HG03066 (cell line): Measurements from ENCODE around the gene SKIC2.
"Not testable (repeated sequence)": the region's sequence is repeated elsewhere in the genome, so short reads cannot be mapped to it uniquely, and the experiment has no call there.

Experiments
- ATAC-seq: cut with Tn5 transposase; IDR thresholded peaks from one replicate; pipeline ENCODE4 v1.9.1; 2021; ENCODE audit warnings: low read depth; ENCODE audit not compliant: unreplicated experiment

SKIC2 gene

GRCh38 chr6:31968791-31969711 is 10.1 kb downstream of the SKIC2 start:
- no peak for ATAC-seq

- no peak for ATAC-seq
Measured at GRCh38 chr6:31969712-31970603, 11.0 kb downstream of the SKIC2 start.

GRCh38 chr6:31970604-31971271 is 11.8 kb downstream of the SKIC2 start:
- ATAC-seq = no peak

- no peak for ATAC-seq
Measured at GRCh38 chr6:31971279-31971992, 12.5 kb downstream of the SKIC2 start.

- peak; percentile 87 for ATAC-seq
Measured at GRCh38 chr6:31971993-31972708, 13.2 kb downstream of the SKIC2 start, which contains the start of gene DXO. DXO (minus strand) TSS chr6:31972138; CDS start chr6:31971675, 463 bp downstream.

- no peak for ATAC-seq
Measured at GRCh38 chr6:31972709-31973350, 13.9 kb downstream of the SKIC2 start.

- not testable (repeated sequence) for ATAC-seq
Measured at GRCh38 chr6:31976065-31976464, 17.1 kb downstream of the SKIC2 start.

GRCh38 chr6:31977816-31978431 is 18.9 kb downstream of the SKIC2 start:
- ATAC-seq = no peak

GRCh38 chr6:31978831-31979230 is 19.9 kb downstream of the SKIC2 start:
- no peak for ATAC-seq

GRCh38 chr6:31979238-31979898 is 20.4 kb downstream of the SKIC2 start:
- no peak for ATAC-seq

GRCh38 chr6:31980195-31980876 is 21.4 kb downstream of the SKIC2 start:
- ATAC-seq = not testable (repeated sequence)

GRCh38 chr6:31980998-31981397 is 22.0 kb downstream of the SKIC2 start:
- ATAC-seq = not testable (repeated sequence)

- not testable (repeated sequence) for ATAC-seq
Measured at GRCh38 chr6:31981744-31982143, 22.8 kb downstream of the SKIC2 start, which contains the start of gene C4A. C4A (plus strand) TSS chr6:31982057; CDS start chr6:31982108, 51 bp downstream.

GRCh38 chr6:31989363-31989762 is 30.4 kb downstream of the SKIC2 start:
- ATAC-seq = not testable (repeated sequence)

- ATAC-seq = not testable (repeated sequence)
Measured at GRCh38 chr6:31994421-31994820, 35.4 kb downstream of the SKIC2 start.

GRCh38 chr6:31996385-31996784 is 37.4 kb downstream of the SKIC2 start:
- ATAC-seq = not testable (repeated sequence)
